GM06990 (cell line): ENCODE measurements around the gene CDH7.

Experiments used
- DNase-seq: peaks from one replicate; pipeline ENCODE4 v3.0.0-alpha.2; 2011; ENCODE audit not compliant: insufficient read length; ENCODE audit errors: extremely low read depth
- H3K27me3 ChIP-seq: replicated peaks from 2 replicates; pipeline ENCODE4 v1.6.0; 2011; ENCODE audit warnings: low read length; ENCODE audit not compliant: control insufficient read depth, insufficient read depth
- H3K36me3 ChIP-seq: 2 replicates; pipeline ENCODE4 v1.5.1; 2011; ENCODE audit warnings: low read length; ENCODE audit not compliant: control insufficient read depth, insufficient read depth
- H3K4me3 ChIP-seq: replicated peaks from 2 replicates; pipeline ENCODE4 v1.5.1; 2011; ENCODE audit warnings: low read depth, mild to moderate bottlenecking, control low read depth, low read length
- CTCF ChIP-seq: IDR thresholded peaks from 2 replicates; pipeline ENCODE4 v1.5.1; 2011; ENCODE audit warnings: low read length, control low read depth, mild to moderate bottlenecking, inconsistent platforms; ENCODE audit not compliant: insufficient read depth, poor library complexity, severe bottlenecking

CDH7 gene

GRCh38 chr18:65750389-65751154 lies at the start of gene CDH7:
Gene CDH7, plus strand, starts transcription at chr18:65751012. Its CDS starts 11,831 bp downstream, at chr18:65762843.
- TF ChIP-seq CTCF, result no peak
- H3K36me3 ChIP-seq, result no peaks in the 10 kb centered on the region
- DNase-seq, result no peak
- H3K27me3 ChIP-seq, result no peaks in the 10 kb centered on the region
- H3K4me3 ChIP-seq, result no peak within 1 kb of the TSS

GRCh38 chr18:65704046-65704445 lies 46.8 kb upstream of the CDH7 start:
- no peak for DNase-seq
- H3K27me3 ChIP-seq, result no peaks in the 10 kb centered on the region

GRCh38 chr18:65706646-65707045 lies 44.2 kb upstream of the CDH7 start:
- DNase-seq, result no peak
- H3K4me3 ChIP-seq, result no peak overlapping the region
- no peaks in the 10 kb centered on the region for H3K36me3 ChIP-seq
- TF ChIP-seq CTCF, result no peak
- no peaks in the 10 kb centered on the region for H3K27me3 ChIP-seq

More at GRCh38 chr18:65704046-65704445, 46.8 kb upstream of the CDH7 start:
- Histone ChIP-seq H3K36me3 (no peaks in the 10 kb centered on the region), H3K4me3 (no peak overlapping the region)
- TF ChIP-seq CTCF, result no peak

- Histone ChIP-seq H3K36me3 (no peaks in the 10 kb centered on the region), H3K27me3 (no peaks in the 10 kb centered on the region), H3K4me3 (no peak overlapping the region)
- no peak for DNase-seq
- TF ChIP-seq CTCF, result no peak
Observed at GRCh38 chr18:65711493-65711892, 39.3 kb upstream of the CDH7 start.

- DNase-seq, result no peak
- no peak for TF ChIP-seq CTCF
- no peaks in the 10 kb centered on the region for H3K27me3 ChIP-seq
- H3K4me3 ChIP-seq, result no peak overlapping the region
- H3K36me3 ChIP-seq, result no peaks in the 10 kb centered on the region
Observed at GRCh38 chr18:65721619-65722018, 29.2 kb upstream of the CDH7 start.
